NCI-H526 (cell line): ENCODE data around the gene AKNA.

ENCODE experiments used
- DNase-seq, 2 experiments: peaks; one replicate each; lab custom pipeline; 2025; lab: John Stamatoyannopoulos, UW

AKNA gene

GRCh38 chr9:114376586-114377445 lies 11.0 kb downstream of the AKNA start:
- no peak for DNase-seq

- DNase-seq = no peak
Measured at GRCh38 chr9:114375386-114376175, 12.2 kb downstream of the AKNA start.

- no peak for DNase-seq
Measured at GRCh38 chr9:114374936-114375335, 12.8 kb downstream of the AKNA start.

- DNase-seq = no peak
Measured at GRCh38 chr9:114373960-114374730, 13.6 kb downstream of the AKNA start.

GRCh38 chr9:114372921-114373448 lies 14.8 kb downstream of the AKNA start:
- DNase-seq = no peak

- DNase-seq = no peak
Measured at GRCh38 chr9:114371973-114372917, 15.5 kb downstream of the AKNA start.

- DNase-seq = no peak
Measured at GRCh38 chr9:114371343-114371944, 16.3 kb downstream of the AKNA start.

- no peak for DNase-seq
Measured at GRCh38 chr9:114370968-114371320, 16.8 kb downstream of the AKNA start.

GRCh38 chr9:114370251-114370967 lies 17.4 kb downstream of the AKNA start:
- DNase-seq = no peak

GRCh38 chr9:114369216-114370130 lies 18.3 kb downstream of the AKNA start:
- DNase-seq = no peak

GRCh38 chr9:114367772-114368569 lies 19.8 kb downstream of the AKNA start:
- no peak for DNase-seq

GRCh38 chr9:114367366-114367765 lies 20.4 kb downstream of the AKNA start:
- no peak for DNase-seq

- DNase-seq = no peak
Measured at GRCh38 chr9:114366334-114367128, 21.3 kb downstream of the AKNA start.

- DNase-seq = no peak
Measured at GRCh38 chr9:114365194-114365593, 22.6 kb downstream of the AKNA start.

- DNase-seq = no peak
Measured at GRCh38 chr9:114364134-114365041, 23.4 kb downstream of the AKNA start.

- no peak for DNase-seq
Measured at GRCh38 chr9:114363424-114363823, 24.4 kb downstream of the AKNA start.
